Measurements from ENCODE around the gene POLL. TPM values are rescaled to one million over a fixed set of nuclear protein-coding genes. Genes with fewer than 3 reads are reported as not detected.

POLL gene
- total RNA-seq, 1 donor from 2014 or later: 27.8 TPM

- H3K4me3 Mint-ChIP-seq (ENCODE audit: unreplicated experiment): no peak overlapping the region
- Histone ChIP-seq H3K27ac (ENCODE audit: low read depth, low read length) (no peak overlapping the region), H3K27me3 (ENCODE audit: insufficient read depth, low read length) (no peaks in the 10 kb centered on the region), H4K20me1 (ENCODE audit: insufficient read depth, low read length) (no peaks in the 10 kb centered on the region), H3K36me3 (ENCODE audit: insufficient read depth, low read length) (peaks cover 6% of the 10 kb centered on the region), H3K4me2 (ENCODE audit: low read length) (no peak overlapping the region), H2AFZ (ENCODE audit: low read depth, low read length) (no peak overlapping the region), H3K4me3 (ENCODE audit: insufficient read depth, low read depth, low read length) (no peak overlapping the region), H3K4me1 (ENCODE audit: insufficient read depth, low read length) (no peaks in the 10 kb centered on the region), H3K79me2 (ENCODE audit: insufficient read depth, low read length) (no peaks in the 10 kb centered on the region), H3K9me3 (ENCODE audit: insufficient read depth, low read depth, low read length) (no peaks in the 10 kb centered on the region), H3K9ac (ENCODE audit: low read length) (no peak overlapping the region)
- H3K36me3 Mint-ChIP-seq (ENCODE audit: low read depth, unreplicated experiment): peaks cover 14% of the 10 kb centered on the region
- no peak for TF ChIP-seq EZH2 (IDR thresholded peaks at IDR 0.05; ENCODE audit: insufficient read depth, low read length)
- no peak for TF ChIP-seq CTCF (IDR thresholded peaks at IDR 0.05; ENCODE audit: insufficient read depth, low read depth, low read length)
- peaks cover 10% of the 10 kb centered on the region for H3K4me1 Mint-ChIP-seq (ENCODE audit: low read depth, unreplicated experiment)
- peaks cover 4% of the 10 kb centered on the region for H3K9me3 Mint-ChIP-seq (ENCODE audit: unreplicated experiment)
- no peak overlapping the region for H3K27ac Mint-ChIP-seq (ENCODE audit: unreplicated experiment)
- no peaks in the 10 kb centered on the region for H3K27me3 Mint-ChIP-seq (ENCODE audit: low read depth, unreplicated experiment)
- no peak for FAIRE-seq
- DNase-seq (ENCODE audit: low read depth): no peak
Observed at GRCh38 chr10:101538446-101538845, 49.6 kb downstream of the POLL start.

GRCh38 chr10:101536800-101537199 lies 51.3 kb downstream of the POLL start:
- no peaks in the 10 kb centered on the region for H3K79me2 ChIP-seq (ENCODE audit: insufficient read depth, low read length)
- no peak for DNase-seq (ENCODE audit: low read depth)
- no peak overlapping the region for H2AFZ ChIP-seq (ENCODE audit: low read depth, low read length)
- Mint-ChIP-seq H3K4me3 (ENCODE audit: unreplicated experiment) (no peak overlapping the region), H3K4me1 (ENCODE audit: low read depth, unreplicated experiment) (peaks cover 10% of the 10 kb centered on the region), H3K27me3 (ENCODE audit: low read depth, unreplicated experiment) (no peaks in the 10 kb centered on the region), H3K9me3 (ENCODE audit: unreplicated experiment) (no peaks in the 10 kb centered on the region), H3K27ac (ENCODE audit: unreplicated experiment) (no peak overlapping the region), H3K36me3 (ENCODE audit: low read depth, unreplicated experiment) (peaks cover 11% of the 10 kb centered on the region)
- H3K9ac ChIP-seq (ENCODE audit: low read length): no peak overlapping the region
- no peaks in the 10 kb centered on the region for H3K27me3 ChIP-seq (ENCODE audit: insufficient read depth, low read length)
- H3K36me3 ChIP-seq (ENCODE audit: insufficient read depth, low read length): peaks cover 10% of the 10 kb centered on the region
- H3K4me2 ChIP-seq (ENCODE audit: low read length): no peak overlapping the region
- H4K20me1 ChIP-seq (ENCODE audit: insufficient read depth, low read length): no peaks in the 10 kb centered on the region
- no peak for FAIRE-seq
- H3K9me3 ChIP-seq (ENCODE audit: insufficient read depth, low read depth, low read length): no peaks in the 10 kb centered on the region
- TF ChIP-seq EZH2 (IDR thresholded peaks at IDR 0.05; ENCODE audit: insufficient read depth, low read length): no peak
- peak; percentile 44 for TF ChIP-seq CTCF (IDR thresholded peaks at IDR 0.05; ENCODE audit: insufficient read depth, low read depth, low read length)
- H3K4me3 ChIP-seq (ENCODE audit: insufficient read depth, low read depth, low read length): no peak overlapping the region
- H3K27ac ChIP-seq (ENCODE audit: low read depth, low read length): no peak overlapping the region
- no peaks in the 10 kb centered on the region for H3K4me1 ChIP-seq (ENCODE audit: insufficient read depth, low read length)

- H3K27me3 Mint-ChIP-seq (ENCODE audit: low read depth, unreplicated experiment): no peaks in the 10 kb centered on the region
- H3K9ac ChIP-seq (ENCODE audit: low read length): no peak overlapping the region
- no peaks in the 10 kb centered on the region for H3K9me3 Mint-ChIP-seq (ENCODE audit: unreplicated experiment)
Observed at GRCh38 chr10:101535949-101536348, 52.1 kb downstream of the POLL start.

More at GRCh38 chr10:101535949-101536348, 52.1 kb downstream of the POLL start:
- DNase-seq (ENCODE audit: low read depth): no peak
- Histone ChIP-seq H3K4me2 (ENCODE audit: low read length) (no peak overlapping the region), H3K4me1 (ENCODE audit: insufficient read depth, low read length) (no peaks in the 10 kb centered on the region), H3K27me3 (ENCODE audit: insufficient read depth, low read length) (no peaks in the 10 kb centered on the region), H3K4me3 (ENCODE audit: insufficient read depth, low read depth, low read length) (no peak overlapping the region), H2AFZ (ENCODE audit: low read depth, low read length) (no peak overlapping the region), H3K36me3 (ENCODE audit: insufficient read depth, low read length) (peaks cover 10% of the 10 kb centered on the region), H3K79me2 (ENCODE audit: insufficient read depth, low read length) (no peaks in the 10 kb centered on the region), H3K9me3 (ENCODE audit: insufficient read depth, low read depth, low read length) (no peaks in the 10 kb centered on the region), H4K20me1 (ENCODE audit: insufficient read depth, low read length) (no peaks in the 10 kb centered on the region), H3K27ac (ENCODE audit: low read depth, low read length) (no peak overlapping the region)
- TF ChIP-seq CTCF (IDR thresholded peaks at IDR 0.05; ENCODE audit: insufficient read depth, low read depth, low read length): no peak
- no peak for TF ChIP-seq EZH2 (IDR thresholded peaks at IDR 0.05; ENCODE audit: insufficient read depth, low read length)
- Mint-ChIP-seq H3K27ac (ENCODE audit: unreplicated experiment) (no peak overlapping the region), H3K4me3 (ENCODE audit: unreplicated experiment) (no peak overlapping the region), H3K36me3 (ENCODE audit: low read depth, unreplicated experiment) (peaks cover 11% of the 10 kb centered on the region), H3K4me1 (ENCODE audit: low read depth, unreplicated experiment) (peaks cover 10% of the 10 kb centered on the region)
- no peak for FAIRE-seq
